Sigmoid colon (tissue), 3 donors: Measurements from ENCODE around the gene MORC2.

Experiments used
- POLR2A ChIP-seq, 2 donors: fragments of 450-650 bp; IDR thresholded peaks; one replicate each; pipeline ENCODE4 v1.6.1; 2016; ENCODE audit warnings: antibody characterized with exemption in 2 of 2, mild to moderate bottlenecking in 2 of 2, moderate library complexity in 2 of 2
- TF ChIP-seq, protein P1 (sequence below), 4 experiments: fragments of 450-650 bp in 3 of 4; fragments of 200-600 bp in 1 of 4; IDR thresholded peaks; one replicate each; pipeline ENCODE4 v1.5.1; 2016 to 2019; ENCODE audit warnings: antibody characterized with exemption in 4 of 4, mild to moderate bottlenecking in 3 of 4, moderate library complexity in 2 of 4

GRCh38 chr22:30919973-30920372, 48.6 kb downstream of the MORC2 start:
- TF ChIP-seq, protein P1, sequence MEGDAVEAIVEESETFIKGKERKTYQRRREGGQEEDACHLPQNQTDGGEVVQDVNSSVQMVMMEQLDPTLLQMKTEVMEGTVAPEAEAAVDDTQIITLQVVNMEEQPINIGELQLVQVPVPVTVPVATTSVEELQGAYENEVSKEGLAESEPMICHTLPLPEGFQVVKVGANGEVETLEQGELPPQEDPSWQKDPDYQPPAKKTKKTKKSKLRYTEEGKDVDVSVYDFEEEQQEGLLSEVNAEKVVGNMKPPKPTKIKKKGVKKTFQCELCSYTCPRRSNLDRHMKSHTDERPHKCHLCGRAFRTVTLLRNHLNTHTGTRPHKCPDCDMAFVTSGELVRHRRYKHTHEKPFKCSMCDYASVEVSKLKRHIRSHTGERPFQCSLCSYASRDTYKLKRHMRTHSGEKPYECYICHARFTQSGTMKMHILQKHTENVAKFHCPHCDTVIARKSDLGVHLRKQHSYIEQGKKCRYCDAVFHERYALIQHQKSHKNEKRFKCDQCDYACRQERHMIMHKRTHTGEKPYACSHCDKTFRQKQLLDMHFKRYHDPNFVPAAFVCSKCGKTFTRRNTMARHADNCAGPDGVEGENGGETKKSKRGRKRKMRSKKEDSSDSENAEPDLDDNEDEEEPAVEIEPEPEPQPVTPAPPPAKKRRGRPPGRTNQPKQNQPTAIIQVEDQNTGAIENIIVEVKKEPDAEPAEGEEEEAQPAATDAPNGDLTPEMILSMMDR (IDR thresholded peaks at IDR 0.05): no peak
- TF ChIP-seq POLR2A (IDR thresholded peaks at IDR 0.05): no peak
